ENCODE measurements around the gene POGK. TPM values are rescaled to one million over a fixed set of nuclear protein-coding genes. Genes with fewer than 3 reads are reported as not detected.
A peak's percentile ranks its signal among the peaks of the same experiment; 100 is the strongest.

The POGK gene
- total RNA-seq, 1 experiment from 2014 or later = 47.7 TPM

DNA sequence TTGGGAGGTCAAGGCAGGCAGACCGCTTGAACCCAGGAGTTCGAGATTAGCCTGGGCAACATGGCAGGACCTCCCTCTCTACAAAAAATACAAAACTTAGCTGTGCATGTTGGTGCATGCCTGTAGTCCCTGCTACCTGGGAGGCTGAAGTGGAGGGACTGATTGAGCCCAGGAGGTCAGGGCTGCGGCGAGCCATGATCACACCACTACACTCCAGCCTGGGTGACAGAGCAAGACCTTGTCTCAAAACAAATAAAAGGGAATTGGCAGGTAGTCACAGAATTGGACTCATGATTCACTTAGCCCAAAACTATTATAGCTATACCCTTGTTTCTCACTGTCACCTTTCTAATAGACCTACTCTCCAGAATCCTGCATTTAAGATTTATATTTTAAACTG lies 31.3 kb downstream of the POGK start:
- no peak overlapping the region for H3K27ac ChIP-seq (ENCODE audit: insufficient read length, low read depth, low read length)
- no peak overlapping the region for H3K9ac ChIP-seq (ENCODE audit: extremely low read depth, insufficient read length, low read length)
- peak overlapping the region in 1 of 3 experiments; percentile 68; a peak in 2 of 7 replicates for H3K27ac Mint-ChIP-seq
- H2AFZ ChIP-seq (ENCODE audit: low read length) = no peak overlapping the region
- H3K14ac ChIP-seq (ENCODE audit: insufficient read depth, low read length) = no peak overlapping the region; the same call in 1 of the 2 replicates
- no peaks in the 10 kb centered on the region for H3K27me3 Mint-ChIP-seq (ENCODE audit: low read depth)
- H4K20me1 ChIP-seq (ENCODE audit: control insufficient read depth, insufficient read depth, insufficient read length) = no peaks in the 10 kb centered on the region
- H3K9me3 ChIP-seq (ENCODE audit: control insufficient read depth, low read depth, low read length) = no peaks in the 10 kb centered on the region
- no peak overlapping the region for H2AK5ac ChIP-seq (ENCODE audit: insufficient read length, low read length)
- H3K9me3 Mint-ChIP-seq = no peaks in the 10 kb centered on the region
- H4K5ac ChIP-seq (ENCODE audit: insufficient read length, low read depth, low read length) = no peak overlapping the region
- H2BK12ac ChIP-seq (ENCODE audit: insufficient read length, low read depth, low read length) = no peak overlapping the region
- H3K4me1 Mint-ChIP-seq = peaks cover 21 to 24% of the 10 kb centered on the region in 2 experiments
- H4K8ac ChIP-seq (replicated peaks; ENCODE audit: insufficient read length, low read depth, low read length) = no peak overlapping the region
- no peaks in the 10 kb centered on the region for H3K27me3 ChIP-seq (ENCODE audit: insufficient read depth, low read length)
- H3K36me3 Mint-ChIP-seq (ENCODE audit: insufficient read depth in 1 of 3, low read depth in 3 of 3) = peaks cover 18 to 45% (median 36%) of the 10 kb centered on the region in 3 experiments
- H4K91ac ChIP-seq (ENCODE audit: insufficient read length, low read depth, low read length) = no peak overlapping the region
- no peak overlapping the region for H3K4ac ChIP-seq (ENCODE audit: low read depth, low read length)
- H2BK120ac ChIP-seq (ENCODE audit: low read depth, low read length, poor library complexity, severe bottlenecking) = no peak overlapping the region
- DNase-seq = no peak
- H3T11ph ChIP-seq (ENCODE audit: low read length) = no peak overlapping the region
- no peak overlapping the region for H3K4me2 ChIP-seq (ENCODE audit: insufficient read depth, insufficient read length, low read length)
- H3K4me3 Mint-ChIP-seq = no peak overlapping the region
- no peak for TF ChIP-seq CTCF (conservative IDR thresholded peaks at IDR 0.05)
- peaks cover 2% of the 10 kb centered on the region; the same call in 1 of the 2 replicates for H3K4me1 ChIP-seq (ENCODE audit: insufficient read depth, low read length)
- H3K23me2 ChIP-seq (ENCODE audit: insufficient read length, low read depth, low read length, poor library complexity, severe bottlenecking) = peaks cover 6% of the 10 kb centered on the region
- no peak overlapping the region for H3K56ac ChIP-seq (ENCODE audit: insufficient read length, low read depth, low read length)
- no peak overlapping the region for H2BK5ac ChIP-seq (ENCODE audit: insufficient read length, low read length)
- H2BK20ac ChIP-seq (ENCODE audit: low read depth, low read length, poor library complexity, severe bottlenecking) = no peak overlapping the region
- peaks cover 17% of the 10 kb centered on the region; the same call in 1 of the 2 replicates for H3K79me2 ChIP-seq (ENCODE audit: insufficient read depth, low read length)
- H2BK15ac ChIP-seq (ENCODE audit: low read depth, low read length) = no peak overlapping the region
- no CpG with 5 or more reads among the region's 4 CpGs for WGBS (ENCODE audit: extremely low coverage, insufficient read length, low lambda C conversion rate)
- no peak overlapping the region for H3K23ac ChIP-seq (ENCODE audit: insufficient read length, low read depth, low read length)
- peaks cover 8% of the 10 kb centered on the region for H3K79me1 ChIP-seq (ENCODE audit: insufficient read depth, low read depth, low read length, poor library complexity, severe bottlenecking)
- H3K18ac ChIP-seq (ENCODE audit: insufficient read length, low read depth, low read length) = no peak overlapping the region
